CD14-positive monocyte (primary cell): ENCODE measurements around the gene TRIM27. TPM values are rescaled to one million over a fixed set of nuclear protein-coding genes. Genes with fewer than 3 reads are reported as not detected.

Source experiments
- DNase-seq, 3 donors: peaks; one replicate each; pipeline ENCODE4 v3.0.0-alpha.2; 2011 to 2022
- H2AFZ ChIP-seq: 2 replicates; pipeline ENCODE4 v1.6.0; 2012; ENCODE audit warnings: mild to moderate bottlenecking, low read depth, low read length, inconsistent platforms; ENCODE audit not compliant: insufficient read depth, poor library complexity, severe bottlenecking
- H3K27ac ChIP-seq, 2 donors: 1 replicate in 1 of 2; 2 replicates in 1 of 2; pipeline ENCODE4 v1.5.1; 2012 to 2013; ENCODE audit warnings: low read length in 2 of 2, control low read depth in 1 of 2, inconsistent platforms in 1 of 2, low read depth in 1 of 2, mild to moderate bottlenecking in 1 of 2
- H3K27me3 ChIP-seq, 2 donors: one replicate each; pipeline versions ENCODE4 v1.6.0 to v1.6.1; 2011 to 2013; ENCODE audit warnings: low read length in 2 of 2; ENCODE audit not compliant: control insufficient read depth in 2 of 2, insufficient read depth in 2 of 2
- H3K36me3 ChIP-seq, 2 donors: replicated peaks in 1 of 2; 1 replicate in 1 of 2; 2 replicates in 1 of 2; pipeline versions ENCODE4 v1.5.1 to v1.6.1; 2012 to 2013; ENCODE audit warnings: low read length in 2 of 2, control low read depth in 1 of 2, inconsistent platforms in 1 of 2, mild to moderate bottlenecking in 1 of 2; ENCODE audit not compliant: insufficient read depth in 2 of 2, control insufficient read depth in 1 of 2
- H3K4me1 ChIP-seq, 2 donors: 1 replicate in 1 of 2; 2 replicates in 1 of 2; pipeline versions ENCODE4 v1.5.1 to v1.6.1; 2012 to 2013; ENCODE audit warnings: low read length in 2 of 2, control low read depth in 1 of 2, inconsistent platforms in 1 of 2, mild to moderate bottlenecking in 1 of 2, moderate library complexity in 1 of 2; ENCODE audit not compliant: insufficient read depth in 2 of 2, control insufficient read depth in 1 of 2
- H3K4me2 ChIP-seq: replicated peaks from 2 replicates; pipeline ENCODE3; 2012; ENCODE audit warnings: low read length, moderate library complexity, mild to moderate bottlenecking; ENCODE audit not compliant: poor library complexity, severe bottlenecking; ENCODE audit errors: extremely low read depth
- H3K4me3 ChIP-seq, 3 experiments: fragments of 200-600 bp in 1 of 3; sonication (generic) in 1 of 3; replicated peaks in 1 of 3; 1 replicate in 2 of 3; 2 replicates in 1 of 3; pipeline ENCODE4 v1.5.1; 2011 to 2013; ENCODE audit warnings: low read length in 3 of 3, mild to moderate bottlenecking in 3 of 3, control low read depth in 2 of 3, low read depth in 2 of 3, inconsistent platforms in 1 of 3, moderate library complexity in 1 of 3
- H3K79me2 ChIP-seq: 2 replicates; pipeline ENCODE4 v1.6.0; 2012; ENCODE audit warnings: mild to moderate bottlenecking, control low read depth, inconsistent platforms, low read length, moderate library complexity; ENCODE audit not compliant: insufficient read depth
- H3K9ac ChIP-seq: 2 replicates; pipeline ENCODE4 v1.6.0; 2017; ENCODE audit warnings: low read length, mild to moderate bottlenecking; ENCODE audit not compliant: insufficient read depth, poor library complexity, severe bottlenecking
- H3K9me3 ChIP-seq, 2 donors: replicated peaks in 1 of 2; 1 replicate in 1 of 2; 2 replicates in 1 of 2; pipeline versions ENCODE4 v1.5.1 to v1.6.1; 2012 to 2013; ENCODE audit warnings: low read length in 2 of 2, control low read depth in 1 of 2; ENCODE audit not compliant: control insufficient read depth in 1 of 2, insufficient read depth in 1 of 2
- H4K20me1 ChIP-seq: 2 replicates; pipeline ENCODE4 v1.6.0; 2012; ENCODE audit warnings: mild to moderate bottlenecking, low read length, control low read depth, moderate library complexity; ENCODE audit not compliant: insufficient read depth
- H3K27ac Mint-ChIP-seq, 7 donors: one replicate each; pipeline ENCODE4 v1.8.0; 2020; ENCODE audit warnings: mild to moderate bottlenecking in 7 of 7, mixed read lengths in 7 of 7, moderate library complexity in 6 of 7, inconsistent platforms in 2 of 7
- H3K27me3 Mint-ChIP-seq, 3 donors: one replicate each; pipeline ENCODE4 v1.8.0; 2021 to 2022; ENCODE audit warnings: low read depth in 3 of 3, mild to moderate bottlenecking in 3 of 3, mixed read lengths in 3 of 3, moderate library complexity in 3 of 3, inconsistent platforms in 1 of 3
- H3K36me3 Mint-ChIP-seq, 2 donors: one replicate each; pipeline ENCODE4 v1.8.0; 2020; ENCODE audit warnings: mixed read lengths in 2 of 2, inconsistent platforms in 1 of 2, mild to moderate bottlenecking in 1 of 2
- H3K4me1 Mint-ChIP-seq: one replicate; pipeline ENCODE4 v1.8.0; 2020; ENCODE audit warnings: mild to moderate bottlenecking, mixed read lengths
- H3K4me3 Mint-ChIP-seq, 2 donors: one replicate each; pipeline ENCODE4 v1.8.0; 2020; ENCODE audit warnings: mild to moderate bottlenecking in 2 of 2, mixed read lengths in 2 of 2, moderate library complexity in 1 of 2
- H3K9me3 Mint-ChIP-seq, 7 donors: one replicate each; pipeline ENCODE4 v1.8.0; 2020 to 2022; ENCODE audit warnings: mixed read lengths in 7 of 7, mild to moderate bottlenecking in 6 of 7, moderate library complexity in 6 of 7, inconsistent platforms in 2 of 7
- WGBS: methylation state at CpG from one replicate; pipeline ENCODE4 v1.1.5; 2013; ENCODE audit warnings: missing lambda C conversion rate; ENCODE audit not compliant: insufficient coverage; 5-methylcytosine and 5-hydroxymethylcytosine counted together
- intact Hi-C, 2 donors: fragments of 100-400 bp; cut with micrococcal nuclease; formaldehyde crosslinking; loops; one replicate each; pipeline versions ENCODE4 v1.15.0 to v1.15.1; 2023
- polyA plus RNA-seq, 3 donors: library from polyadenylated mRNA; depleted of rRNA in 1 of 3; unstranded in 2 of 3; stranded (reverse) in 1 of 3; fragments of 300-500 nt in 2 of 3; fragments of >200 nt in 1 of 3; fragmentation: Illumina TruSeq in 2 of 3; gene quantifications; 1 replicate in 2 of 3; 2 replicates in 1 of 3; pipeline ENCODE4 v1.2.3, GENCODE V29; 2012 to 2021
- TF ChIP-seq, protein P1 (sequence below): fragments of 200-600 bp; IDR thresholded peaks from one replicate; pipeline ENCODE4 v1.8.0; 2022; ENCODE audit warnings: antibody characterized with exemption, mild to moderate bottlenecking

TRIM27 gene
- polyA plus RNA-seq, 3 donors = 39.2 to 44.0 (median 42.2) TPM

DNA sequence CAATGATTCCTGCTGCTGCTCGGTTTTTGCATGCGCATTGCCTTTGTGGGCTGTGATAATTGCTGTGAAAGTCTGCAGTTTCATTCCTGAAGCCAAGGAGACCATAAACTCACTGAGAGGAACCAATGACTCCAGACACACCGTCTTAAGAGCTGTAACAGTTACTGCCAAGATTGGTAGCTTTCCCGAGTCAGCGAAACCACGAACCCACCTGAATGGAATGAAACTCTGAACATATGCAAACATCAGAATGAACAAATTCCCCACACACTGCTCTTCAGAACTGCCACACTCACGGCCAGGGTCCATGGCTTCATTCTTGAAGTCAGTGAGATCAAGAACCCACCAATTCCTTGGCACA is 37.7 kb downstream of the TRIM27 start:
- Histone ChIP-seq H4K20me1 (no peaks in the 10 kb centered on the region), H3K27ac (no peak overlapping the region), H3K9ac (no peak overlapping the region), H3K27me3 (peaks cover 4 to 11% of the 10 kb centered on the region in 2 donors), H2AFZ (no peak overlapping the region), H3K4me1 (peaks cover 12 to 22% of the 10 kb centered on the region in 2 donors), H3K79me2 (no peaks in the 10 kb centered on the region), H3K4me3 (no peak overlapping the region), H3K36me3 (no peaks in the 10 kb centered on the region), H3K4me2 (no peak overlapping the region), H3K9me3 (peaks cover 15 to 20% of the 10 kb centered on the region in 2 donors)
- H3K9me3 Mint-ChIP-seq = peaks cover 7 to 27% (median 18%) of the 10 kb centered on the region in 7 donors
- TF ChIP-seq, protein P1, sequence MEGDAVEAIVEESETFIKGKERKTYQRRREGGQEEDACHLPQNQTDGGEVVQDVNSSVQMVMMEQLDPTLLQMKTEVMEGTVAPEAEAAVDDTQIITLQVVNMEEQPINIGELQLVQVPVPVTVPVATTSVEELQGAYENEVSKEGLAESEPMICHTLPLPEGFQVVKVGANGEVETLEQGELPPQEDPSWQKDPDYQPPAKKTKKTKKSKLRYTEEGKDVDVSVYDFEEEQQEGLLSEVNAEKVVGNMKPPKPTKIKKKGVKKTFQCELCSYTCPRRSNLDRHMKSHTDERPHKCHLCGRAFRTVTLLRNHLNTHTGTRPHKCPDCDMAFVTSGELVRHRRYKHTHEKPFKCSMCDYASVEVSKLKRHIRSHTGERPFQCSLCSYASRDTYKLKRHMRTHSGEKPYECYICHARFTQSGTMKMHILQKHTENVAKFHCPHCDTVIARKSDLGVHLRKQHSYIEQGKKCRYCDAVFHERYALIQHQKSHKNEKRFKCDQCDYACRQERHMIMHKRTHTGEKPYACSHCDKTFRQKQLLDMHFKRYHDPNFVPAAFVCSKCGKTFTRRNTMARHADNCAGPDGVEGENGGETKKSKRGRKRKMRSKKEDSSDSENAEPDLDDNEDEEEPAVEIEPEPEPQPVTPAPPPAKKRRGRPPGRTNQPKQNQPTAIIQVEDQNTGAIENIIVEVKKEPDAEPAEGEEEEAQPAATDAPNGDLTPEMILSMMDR = no peak
- WGBS = 60% methylated on average over 4 of the region's 7 CpGs
- intact Hi-C loops = no loop called here
- no peaks in the 10 kb centered on the region for H3K36me3 Mint-ChIP-seq
- no peak for DNase-seq
- peak overlapping the region in 1 of 2 donors; percentile 67 for H3K4me3 Mint-ChIP-seq
- peaks cover 8 to 27% (median 24%) of the 10 kb centered on the region in 3 donors for H3K27me3 Mint-ChIP-seq
- peaks cover 23% of the 10 kb centered on the region for H3K4me1 Mint-ChIP-seq
- H3K27ac Mint-ChIP-seq = no peak overlapping the region

DNA sequence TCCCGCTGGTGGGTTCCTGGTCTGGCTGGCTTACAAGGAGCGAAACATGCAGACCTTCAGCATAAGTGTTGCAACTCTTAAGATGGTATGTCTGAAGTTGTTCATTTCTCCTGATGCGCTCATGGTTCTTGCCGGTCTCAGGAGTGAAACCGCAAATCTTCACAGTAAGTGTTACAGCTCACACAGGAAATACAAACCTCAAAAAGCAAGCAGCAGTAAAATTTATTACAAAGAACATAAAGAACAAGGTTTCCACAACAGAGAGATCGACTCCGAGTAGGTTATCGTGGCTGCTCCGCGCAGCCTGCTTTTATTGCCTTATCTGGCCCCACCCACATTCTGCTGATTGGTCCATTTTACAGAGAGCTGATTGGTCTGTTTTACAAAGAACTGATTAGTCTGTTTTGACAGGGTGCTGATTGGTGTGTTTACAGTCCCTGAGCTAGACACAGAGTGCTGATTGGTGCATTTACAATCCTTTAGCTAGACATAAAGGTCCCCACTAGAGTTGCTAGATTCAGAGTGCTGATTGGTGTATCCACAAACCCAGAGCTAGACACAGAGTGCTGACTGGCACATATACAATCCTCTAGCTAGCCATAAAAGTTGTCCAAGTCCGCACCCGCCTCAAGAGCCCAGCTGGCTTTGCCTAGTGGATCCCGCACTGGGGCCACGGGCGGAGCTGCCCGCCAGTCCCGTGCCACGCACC is 39.2 kb downstream of the TRIM27 start:
- Histone ChIP-seq H3K27ac (no peak overlapping the region), H3K4me3 (peak overlapping the region; percentile 3 to 66 (median 28)), H3K4me1 (peaks cover 17 to 30% of the 10 kb centered on the region in 2 donors), H3K79me2 (no peaks in the 10 kb centered on the region), H2AFZ (peak overlapping the region; percentile 46), H3K36me3 (no peaks in the 10 kb centered on the region), H3K9me3 (peaks cover 15 to 20% of the 10 kb centered on the region in 2 donors), H3K9ac (peak overlapping the region; percentile 30), H3K27me3 (peaks cover 4 to 11% of the 10 kb centered on the region in 2 donors), H3K4me2 (peak overlapping the region; percentile 65), H4K20me1 (no peaks in the 10 kb centered on the region)
- H3K4me3 Mint-ChIP-seq = peak overlapping the region; percentile 69 to 90
- H3K27me3 Mint-ChIP-seq = peaks cover 15 to 35% (median 28%) of the 10 kb centered on the region in 3 donors
- no peaks in the 10 kb centered on the region for H3K36me3 Mint-ChIP-seq
- TF ChIP-seq, protein P1 = no peak
- H3K9me3 Mint-ChIP-seq = peaks cover 7 to 27% (median 18%) of the 10 kb centered on the region in 7 donors
- peak in 2 of 3 donors; percentile 10 to 21 for DNase-seq
- intact Hi-C loops = no loop called here
- 44% methylated on average over 12 of the region's 18 CpGs for WGBS
- H3K4me1 Mint-ChIP-seq = peaks cover 32% of the 10 kb centered on the region
- H3K27ac Mint-ChIP-seq = no peak overlapping the region
